B cell (primary cell): ENCODE results near the gene OR52E1.

Experiments used
- EZH2 ChIP-seq: IDR thresholded peaks from 2 replicates; pipeline ENCODE4 v1.6.1; 2012; ENCODE audit warnings: borderline replicate concordance, low read depth, mild to moderate bottlenecking, moderate library complexity, low read length; ENCODE audit not compliant: insufficient read depth, poor library complexity, severe bottlenecking
- TF ChIP-seq, protein P1 (sequence below): fragments of 200-600 bp; IDR thresholded peaks from one replicate; pipeline ENCODE4 v1.8.0; 2022; ENCODE audit warnings: antibody characterized with exemption, mild to moderate bottlenecking

- TF ChIP-seq, protein P1, sequence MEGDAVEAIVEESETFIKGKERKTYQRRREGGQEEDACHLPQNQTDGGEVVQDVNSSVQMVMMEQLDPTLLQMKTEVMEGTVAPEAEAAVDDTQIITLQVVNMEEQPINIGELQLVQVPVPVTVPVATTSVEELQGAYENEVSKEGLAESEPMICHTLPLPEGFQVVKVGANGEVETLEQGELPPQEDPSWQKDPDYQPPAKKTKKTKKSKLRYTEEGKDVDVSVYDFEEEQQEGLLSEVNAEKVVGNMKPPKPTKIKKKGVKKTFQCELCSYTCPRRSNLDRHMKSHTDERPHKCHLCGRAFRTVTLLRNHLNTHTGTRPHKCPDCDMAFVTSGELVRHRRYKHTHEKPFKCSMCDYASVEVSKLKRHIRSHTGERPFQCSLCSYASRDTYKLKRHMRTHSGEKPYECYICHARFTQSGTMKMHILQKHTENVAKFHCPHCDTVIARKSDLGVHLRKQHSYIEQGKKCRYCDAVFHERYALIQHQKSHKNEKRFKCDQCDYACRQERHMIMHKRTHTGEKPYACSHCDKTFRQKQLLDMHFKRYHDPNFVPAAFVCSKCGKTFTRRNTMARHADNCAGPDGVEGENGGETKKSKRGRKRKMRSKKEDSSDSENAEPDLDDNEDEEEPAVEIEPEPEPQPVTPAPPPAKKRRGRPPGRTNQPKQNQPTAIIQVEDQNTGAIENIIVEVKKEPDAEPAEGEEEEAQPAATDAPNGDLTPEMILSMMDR, result no peak
- TF ChIP-seq EZH2, result no peak
These were observed 32.9 kb downstream of the OR52E1 start for GRCh38 chr11:5102246-5102645.
